ENCODE data around the gene STEAP3. TPM values are rescaled to one million over a fixed set of nuclear protein-coding genes. Genes with fewer than 3 reads are reported as not detected.

STEAP3 gene
- total RNA-seq, 2 donors from 2014 or later = 26.6 to 52.2 TPM

- H3K9me3 ChIP-seq = no peaks in the 10 kb centered on the region
- no peaks in the 10 kb centered on the region for H3K27me3 ChIP-seq
- H3K36me3 ChIP-seq = no peaks in the 10 kb centered on the region
- no peak for TF ChIP-seq CTCF (IDR thresholded peaks at IDR 0.05)
- no peaks in the 10 kb centered on the region for H3K4me1 ChIP-seq
- no peak overlapping the region for H3K9ac ChIP-seq (ENCODE audit: low read depth in 2 of 2, low read length in 2 of 2)
- intact Hi-C loops (cut with DNase I) = loop anchor here (5.0 kb wide), 1 partner anchor 410 kb away; no protein-coding TSS in a partner anchor
- DNase-seq = no peak
- H3K4me3 ChIP-seq = no peak overlapping the region
- no peak overlapping the region for H3K27ac ChIP-seq
Measured at GRCh38 chr2:119292226-119292625, 68.6 kb downstream of the STEAP3 start.

- Histone ChIP-seq H3K9me3 (no peaks in the 10 kb centered on the region), H3K27ac (no peak overlapping the region), H3K36me3 (no peaks in the 10 kb centered on the region), H3K27me3 (no peaks in the 10 kb centered on the region), H3K9ac (ENCODE audit: low read depth in 2 of 2, low read length in 2 of 2) (no peak overlapping the region), H3K4me1 (no peaks in the 10 kb centered on the region), H3K4me3 (no peak overlapping the region)
- no peak for DNase-seq
- intact Hi-C loops (cut with DNase I) = loop anchor here (5.0 kb wide), 1 partner anchor 411 kb away; no protein-coding TSS in a partner anchor
- no peak for TF ChIP-seq CTCF (IDR thresholded peaks at IDR 0.05)
Measured at GRCh38 chr2:119293254-119293653, 69.6 kb downstream of the STEAP3 start.

GRCh38 chr2:119293900-119294299 is 70.3 kb downstream of the STEAP3 start:
- H3K9ac ChIP-seq (ENCODE audit: low read depth in 2 of 2, low read length in 2 of 2) = no peak overlapping the region
- no peak for TF ChIP-seq CTCF (IDR thresholded peaks at IDR 0.05)
- DNase-seq = no peak
- H3K27ac ChIP-seq = no peak overlapping the region
- no peaks in the 10 kb centered on the region for H3K9me3 ChIP-seq
- H3K36me3 ChIP-seq = no peaks in the 10 kb centered on the region
- H3K4me3 ChIP-seq = no peak overlapping the region
- intact Hi-C loops (cut with DNase I) = loop anchor here (5.0 kb wide), 1 partner anchor 412 kb away; no protein-coding TSS in a partner anchor
- H3K27me3 ChIP-seq = no peaks in the 10 kb centered on the region
- H3K4me1 ChIP-seq = no peaks in the 10 kb centered on the region

GRCh38 chr2:119294671-119295070 is 71.0 kb downstream of the STEAP3 start:
- TF ChIP-seq CTCF (IDR thresholded peaks at IDR 0.05) = no peak
- Histone ChIP-seq H3K4me1 (no peaks in the 10 kb centered on the region), H3K27ac (no peak overlapping the region), H3K4me3 (no peak overlapping the region), H3K27me3 (no peaks in the 10 kb centered on the region), H3K9ac (ENCODE audit: low read depth in 2 of 2, low read length in 2 of 2) (no peak overlapping the region), H3K36me3 (no peaks in the 10 kb centered on the region), H3K9me3 (no peaks in the 10 kb centered on the region)
- no peak for DNase-seq
- intact Hi-C loops (cut with DNase I) = loop anchor here (5.0 kb wide), 1 partner anchor 412 kb away; no protein-coding TSS in a partner anchor

GRCh38 chr2:119295688-119296375 is 72.2 kb downstream of the STEAP3 start:
- DNase-seq = no peak
- TF ChIP-seq CTCF (IDR thresholded peaks at IDR 0.05) = no peak
- Histone ChIP-seq H3K4me1 (no peaks in the 10 kb centered on the region), H3K4me3 (no peak overlapping the region), H3K9me3 (no peaks in the 10 kb centered on the region), H3K27me3 (no peaks in the 10 kb centered on the region), H3K9ac (ENCODE audit: low read depth in 2 of 2, low read length in 2 of 2) (no peak overlapping the region), H3K36me3 (no peaks in the 10 kb centered on the region), H3K27ac (no peak overlapping the region)
- intact Hi-C loops (cut with DNase I) = no loop called here
